GM18502 (cell line): Measurements from ENCODE around the gene UXS1.

ENCODE experiments used
- ATAC-seq: cut with Tn5 transposase; IDR thresholded peaks from one replicate; pipeline ENCODE4 v1.9.1; 2021; ENCODE audit warnings: mild to moderate bottlenecking; ENCODE audit not compliant: unreplicated experiment, poor library complexity

UXS1 gene

GRCh38 chr2:106189764-106190468, 4.2 kb downstream of the UXS1 start:
- no peak for ATAC-seq

DNA sequence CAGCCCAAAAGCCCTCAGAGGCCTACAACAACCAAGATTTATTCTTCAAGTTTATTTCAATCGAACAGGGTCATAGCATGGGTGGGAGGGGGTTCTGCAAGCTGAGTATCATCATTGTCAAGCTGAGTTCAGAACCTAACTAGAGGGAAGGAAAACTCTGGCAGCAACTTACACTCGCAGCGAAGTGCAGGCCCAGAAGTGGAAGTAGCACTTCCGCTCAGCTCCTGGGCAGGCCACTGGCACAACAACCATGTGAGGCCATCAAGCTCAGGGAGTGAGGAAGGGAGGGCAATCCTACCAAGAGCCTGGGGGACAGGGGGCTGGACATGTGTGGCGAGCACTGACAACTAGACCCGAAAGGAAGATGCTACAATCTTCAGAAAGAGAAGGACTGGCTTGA, 4.8 kb downstream of the UXS1 start:
- ATAC-seq: no peak

GRCh38 chr2:106187273-106187891, 6.7 kb downstream of the UXS1 start:
- ATAC-seq: no peak

GRCh38 chr2:106185475-106186184, 8.5 kb downstream of the UXS1 start:
- ATAC-seq: no peak

- no peak for ATAC-seq
Observed at GRCh38 chr2:106184857-106185256, 9.2 kb downstream of the UXS1 start.

- no peak for ATAC-seq
Observed at GRCh38 chr2:106184394-106184793, 9.7 kb downstream of the UXS1 start.

DNA sequence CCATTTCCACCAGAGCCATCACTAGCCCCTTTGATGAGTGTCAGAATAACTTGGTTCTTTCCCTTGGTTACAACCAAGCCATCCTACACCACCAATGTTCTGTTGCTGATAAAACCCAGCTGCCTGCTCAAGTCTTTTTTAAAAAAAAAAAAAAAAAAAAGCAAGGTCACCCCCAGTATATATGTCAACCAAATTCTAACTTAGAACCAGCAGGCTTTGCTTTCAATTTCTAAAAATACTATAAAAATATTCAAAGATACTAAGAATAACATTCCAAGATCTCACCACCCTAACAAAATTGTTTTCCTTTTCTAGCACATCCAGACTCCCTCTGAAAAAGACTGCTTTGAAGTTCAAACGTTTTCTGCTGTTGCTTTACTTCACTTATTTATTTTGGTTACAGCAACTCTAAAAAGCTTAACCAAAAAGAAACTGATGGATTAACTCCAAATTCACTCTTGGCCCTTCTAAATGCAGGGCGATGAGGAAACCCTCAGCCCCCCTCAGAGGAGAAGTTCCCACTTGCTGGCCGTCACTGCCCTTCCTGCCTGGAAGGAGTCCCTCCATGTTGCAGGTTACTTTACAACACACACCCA, 10.9 kb downstream of the UXS1 start:
- no peak for ATAC-seq

GRCh38 chr2:106181064-106181463, 13.0 kb downstream of the UXS1 start:
- no peak for ATAC-seq

GRCh38 chr2:106180602-106181001, 13.5 kb downstream of the UXS1 start:
- ATAC-seq: no peak

DNA sequence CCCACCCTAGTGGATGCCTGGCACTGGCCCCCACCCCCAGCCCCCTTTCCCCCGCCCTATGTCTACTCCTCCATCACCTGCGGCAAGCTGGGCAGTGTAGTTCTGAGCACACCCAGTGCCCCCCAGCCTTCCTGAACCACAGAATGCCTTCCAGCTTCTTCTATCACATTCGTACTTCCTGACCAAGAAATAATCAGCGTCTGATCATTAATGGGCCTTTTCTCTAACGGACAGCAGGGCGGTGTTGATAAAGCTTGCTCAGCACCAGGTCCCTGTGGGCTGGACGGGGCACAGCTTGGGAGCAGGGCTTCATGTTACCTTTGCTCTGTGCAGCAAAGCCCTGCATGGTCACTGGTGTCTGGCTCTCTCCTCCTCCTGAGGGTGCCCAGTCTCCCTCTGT, 15.4 kb downstream of the UXS1 start:
- ATAC-seq: no peak

DNA sequence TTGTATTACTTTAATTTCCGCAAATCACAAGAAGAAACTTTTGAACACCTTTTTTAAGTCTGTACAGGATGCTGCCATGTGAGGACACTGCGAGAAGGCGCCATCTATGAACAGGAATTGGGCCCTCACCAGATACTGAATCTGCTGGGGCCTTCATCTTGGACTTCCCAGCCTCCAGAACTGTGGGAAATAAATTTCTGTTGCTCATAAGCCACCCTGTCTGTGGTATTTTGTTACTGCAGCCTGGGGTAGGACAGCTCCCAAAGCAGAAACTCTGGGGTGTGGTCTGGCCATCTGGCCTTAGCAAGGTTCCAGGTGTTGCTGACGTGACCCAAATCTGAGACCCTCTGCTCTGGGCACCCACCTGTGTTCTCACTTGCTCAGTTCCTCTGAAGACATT, 16.5 kb downstream of the UXS1 start:
- no peak for ATAC-seq

DNA sequence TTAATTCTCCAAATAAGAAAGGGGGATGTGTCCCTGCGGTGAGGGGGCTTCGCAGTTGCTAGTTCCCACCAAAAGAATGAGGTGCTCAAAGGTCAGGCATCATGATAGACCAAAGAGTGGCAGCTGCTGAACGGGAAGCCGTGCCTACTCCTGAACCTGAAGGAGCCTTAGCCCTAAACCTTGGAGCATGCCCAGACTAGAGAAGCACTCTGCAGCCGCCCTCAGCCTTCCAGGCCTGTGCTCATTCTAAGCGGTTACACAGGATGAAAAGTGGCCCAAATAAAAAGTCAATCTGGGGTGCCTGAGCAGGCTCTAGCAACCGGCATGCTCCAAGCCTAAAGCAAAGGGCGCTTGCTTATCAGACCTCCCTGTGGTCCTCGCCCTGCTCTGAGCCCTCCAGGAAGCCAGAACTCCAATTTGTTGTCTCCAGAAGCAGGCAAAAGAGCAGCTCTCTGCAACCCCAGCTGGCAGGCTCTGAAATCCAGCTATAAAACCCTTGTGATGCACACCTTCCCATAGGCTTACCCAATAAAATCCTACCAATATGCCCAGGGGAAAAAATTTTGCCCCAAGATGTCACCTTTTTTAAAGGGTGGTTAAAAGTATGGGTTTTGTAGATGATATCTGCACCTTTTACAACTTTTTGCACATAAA, 17.5 kb downstream of the UXS1 start:
- no peak for ATAC-seq

GRCh38 chr2:106175086-106175850, 18.8 kb downstream of the UXS1 start:
- no peak for ATAC-seq

- ATAC-seq: no peak
Observed at GRCh38 chr2:106174056-106174455, 20.0 kb downstream of the UXS1 start.

GRCh38 chr2:106172649-106173048, 21.5 kb downstream of the UXS1 start:
- ATAC-seq: no peak

- ATAC-seq: no peak
Observed at GRCh38 chr2:106168657-106169056, 25.4 kb downstream of the UXS1 start.

- ATAC-seq: no peak
Observed at GRCh38 chr2:106167067-106167466, 27.0 kb downstream of the UXS1 start.

DNA sequence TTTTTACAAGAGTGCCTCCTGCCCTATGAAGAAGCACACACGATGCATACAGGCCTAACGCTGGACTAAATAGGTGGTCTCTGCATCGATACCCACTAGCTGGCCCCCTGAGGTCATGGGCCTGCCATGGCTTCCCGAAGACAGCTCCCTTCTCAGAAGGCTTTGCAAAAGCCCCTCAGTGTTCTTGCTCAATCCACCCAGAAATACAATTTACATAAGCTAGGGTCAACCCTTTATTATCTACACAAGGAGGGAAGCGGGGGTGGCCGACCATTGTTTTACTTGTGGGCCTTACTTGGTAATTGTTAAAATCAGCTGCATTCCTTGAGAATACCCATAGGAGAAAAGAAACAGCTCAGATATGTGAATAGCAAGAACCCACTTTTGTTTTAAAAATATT, 28.5 kb downstream of the UXS1 start:
- ATAC-seq: no peak

GRCh38 chr2:106165029-106165428, 29.1 kb downstream of the UXS1 start:
- ATAC-seq: no peak

DNA sequence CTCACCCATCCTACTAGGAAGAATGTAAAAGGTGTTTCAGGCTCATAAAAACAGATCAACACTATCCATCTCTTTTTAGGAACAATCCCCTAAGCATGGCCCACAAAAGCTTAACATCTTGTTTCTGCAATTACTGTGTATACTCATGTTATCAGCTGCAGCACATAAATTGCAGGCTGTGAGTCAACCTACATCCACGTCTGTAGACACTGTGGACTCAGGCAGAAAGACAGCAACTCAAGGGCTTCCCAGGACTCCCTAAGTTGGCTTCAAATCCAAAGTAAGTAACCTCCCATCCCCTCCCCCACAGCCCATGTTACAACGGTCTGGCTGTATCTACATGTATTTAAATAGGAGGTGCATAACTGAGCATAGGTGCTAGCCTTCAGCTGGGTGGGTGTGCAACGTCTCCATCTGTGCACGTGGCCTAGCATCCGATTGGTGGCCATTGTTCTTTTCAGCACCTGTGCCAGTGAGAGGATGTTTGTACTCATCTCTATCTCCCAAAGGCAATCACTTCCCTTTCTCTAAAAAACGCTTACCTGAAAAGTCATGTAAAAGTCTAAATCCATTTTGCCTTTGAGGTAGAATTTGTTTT, 30.1 kb downstream of the UXS1 start:
- no peak for ATAC-seq
